ENCODE results near the gene WAPL. TPM values are rescaled to one million over a fixed set of nuclear protein-coding genes. Genes with fewer than 3 reads are reported as not detected.

WAPL gene
- total and polyA plus RNA-seq, 10 of the 15 experiments (the other 5 are each of a cell fraction or from before 2014, with no cell fraction given), result 15.7 to 45.8 (median 29.0) TPM

- TF ChIP-seq USF2 (IDR thresholded peaks at IDR 0.05; ENCODE audit: borderline replicate concordance, low read depth, low read length) (no peak), EZH2 (IDR thresholded peaks at IDR 0.05; ENCODE audit: borderline replicate concordance, control insufficient read depth, low read depth, low read length) (no peak)
- TF ChIP-seq, protein P1, sequence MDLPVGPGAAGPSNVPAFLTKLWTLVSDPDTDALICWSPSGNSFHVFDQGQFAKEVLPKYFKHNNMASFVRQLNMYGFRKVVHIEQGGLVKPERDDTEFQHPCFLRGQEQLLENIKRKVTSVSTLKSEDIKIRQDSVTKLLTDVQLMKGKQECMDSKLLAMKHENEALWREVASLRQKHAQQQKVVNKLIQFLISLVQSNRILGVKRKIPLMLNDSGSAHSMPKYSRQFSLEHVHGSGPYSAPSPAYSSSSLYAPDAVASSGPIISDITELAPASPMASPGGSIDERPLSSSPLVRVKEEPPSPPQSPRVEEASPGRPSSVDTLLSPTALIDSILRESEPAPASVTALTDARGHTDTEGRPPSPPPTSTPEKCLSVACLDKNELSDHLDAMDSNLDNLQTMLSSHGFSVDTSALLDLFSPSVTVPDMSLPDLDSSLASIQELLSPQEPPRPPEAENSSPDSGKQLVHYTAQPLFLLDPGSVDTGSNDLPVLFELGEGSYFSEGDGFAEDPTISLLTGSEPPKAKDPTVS (IDR thresholded peaks at IDR 0.05; ENCODE audit: low read depth, low read length), result no peak
- TF ChIP-seq, protein P2, sequence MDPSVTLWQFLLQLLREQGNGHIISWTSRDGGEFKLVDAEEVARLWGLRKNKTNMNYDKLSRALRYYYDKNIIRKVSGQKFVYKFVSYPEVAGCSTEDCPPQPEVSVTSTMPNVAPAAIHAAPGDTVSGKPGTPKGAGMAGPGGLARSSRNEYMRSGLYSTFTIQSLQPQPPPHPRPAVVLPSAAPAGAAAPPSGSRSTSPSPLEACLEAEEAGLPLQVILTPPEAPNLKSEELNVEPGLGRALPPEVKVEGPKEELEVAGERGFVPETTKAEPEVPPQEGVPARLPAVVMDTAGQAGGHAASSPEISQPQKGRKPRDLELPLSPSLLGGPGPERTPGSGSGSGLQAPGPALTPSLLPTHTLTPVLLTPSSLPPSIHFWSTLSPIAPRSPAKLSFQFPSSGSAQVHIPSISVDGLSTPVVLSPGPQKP (IDR thresholded peaks at IDR 0.05; ENCODE audit: low read depth, low read length), result no peak
These were observed 49.5 kb downstream of the WAPL start (continued) for GRCh38 chr10:86472061-86472460.

- Histone ChIP-seq H3K79me2 (ENCODE audit: control insufficient read depth, insufficient read depth, low read length) (no peaks in the 10 kb centered on the region), H3K4me1 (ENCODE audit: control insufficient read depth, insufficient read depth, low read length) (no peaks in the 10 kb centered on the region), H3K9ac (ENCODE audit: control insufficient read depth, insufficient read depth, low read length) (no peak overlapping the region), H3K27me3 (replicated peaks in 1 of 2; ENCODE audit: control insufficient read depth in 2 of 2, insufficient read depth in 2 of 2, low read length in 1 of 2) (no peaks in the 10 kb centered on the region), H3K9me3 (replicated peaks; ENCODE audit: control insufficient read depth, insufficient read depth, low read length) (no peaks in the 10 kb centered on the region), H2AFZ (ENCODE audit: control insufficient read depth, low read depth, low read length) (no peak overlapping the region), H3K4me3 (no peak overlapping the region), H3K27ac (ENCODE audit: control insufficient read depth, insufficient read depth) (no peak overlapping the region), H4K20me1 (ENCODE audit: control insufficient read depth, insufficient read depth) (no peaks in the 10 kb centered on the region), H3K36me3 (ENCODE audit: control insufficient read depth in 2 of 2, insufficient read depth in 2 of 2, low read length in 1 of 2) (peaks cover 5 to 21% of the 10 kb centered on the region in 2 experiments), H3K4me2 (ENCODE audit: control insufficient read depth, insufficient read depth) (no peak overlapping the region)
- in situ Hi-C loops (cut with MboI) (no loop called here), intact Hi-C loops (cut with micrococcal nuclease; ENCODE audit: unreplicated experiment) (loop anchor here (5.0 kb wide), 1 partner anchor 65 kb away; no protein-coding TSS in a partner anchor)
- ChIA-PET POLR2A (interaction anchor here (0.7 kb wide), 1 partner anchor 25 kb away, joined by 4 read pairs; no protein-coding TSS in a partner anchor), CTCF (interaction anchor here (1.1 kb wide), 1 partner anchor 62 kb away, joined by 3 read pairs; no protein-coding TSS in a partner anchor), RAD21 (ENCODE audit: unreplicated experiment) (interaction anchor here (1.8 kb wide), 1 partner anchor 62 kb away, joined by 4 read pairs; no protein-coding TSS in a partner anchor), SMC1A (ENCODE audit: uncharacterized antibody, unreplicated experiment) (interaction anchor here (1.1 to 1.6 kb wide), 2 partner anchors 59 to 68 kb away, joined by 3 read pairs; no protein-coding TSS in a partner anchor)
- 89% methylated on average over 10 of the region's 10 CpGs for WGBS (ENCODE audit: insufficient coverage, insufficient replicate concordance, low lambda C conversion rate, missing lambda C conversion rate)
- no peak for ATAC-seq
- TF ChIP-seq POLR2AphosphoS5 (IDR thresholded peaks at IDR 0.05; ENCODE audit: low read length) (no peak), IRF3 (IDR thresholded peaks at IDR 0.05) (no peak), CREM (IDR thresholded peaks at IDR 0.05; ENCODE audit: low read depth) (no peak), ZSCAN29 (IDR thresholded peaks at IDR 0.05) (no peak), EP300 (IDR thresholded peaks at IDR 0.05; ENCODE audit: borderline replicate concordance in 1 of 2, control insufficient read depth in 1 of 2, low read depth in 2 of 2, low read length in 2 of 2) (no peak), TAF1 (IDR thresholded peaks at IDR 0.05; ENCODE audit: borderline replicate concordance, low read depth, low read length) (no peak), LARP7 (IDR thresholded peaks at IDR 0.05) (no peak), BMI1 (IDR thresholded peaks at IDR 0.05; ENCODE audit: borderline replicate concordance) (no peak), ZNF384 (IDR thresholded peaks at IDR 0.05; ENCODE audit: borderline replicate concordance, low read depth, low read length) (no peak)
- no peak for DNase-seq (ENCODE audit: low read depth, low spot score)
- no TSS peak for BruUV-seq (replicated peaks)
- no peak for FAIRE-seq
These were observed 59.4 kb downstream of the WAPL start for GRCh38 chr10:86461963-86462804.
